DMS153 (cell line): ENCODE measurements around the gene S100A4.
"Not testable (repeated sequence)": the region's sequence is repeated elsewhere in the genome, so short reads cannot be mapped to it uniquely, and the experiment has no call there.

Experiments
- DNase-seq: peaks from one replicate; lab custom pipeline; 2025; lab: John Stamatoyannopoulos, UW

S100A4 gene

GRCh38 chr1:153533689-153534201 is 11.9 kb downstream of the S100A4 start:
- peak; percentile 40 for DNase-seq

GRCh38 chr1:153532769-153533599 is 12.6 kb downstream of the S100A4 start:
- peak; percentile 89 for DNase-seq

- no peak for DNase-seq
These were observed 13.4 kb downstream of the S100A4 start for GRCh38 chr1:153532181-153532580.

GRCh38 chr1:153531638-153532037 is 14.0 kb downstream of the S100A4 start:
- DNase-seq, result no peak

- no peak for DNase-seq
These were observed 17.9 kb downstream of the S100A4 start for GRCh38 chr1:153527683-153528040.

GRCh38 chr1:153527023-153527682 is 18.5 kb downstream of the S100A4 start:
- no peak for DNase-seq

GRCh38 chr1:153526132-153526543 is 19.5 kb downstream of the S100A4 start:
- peak; percentile 93 for DNase-seq

GRCh38 chr1:153525088-153525728 is 20.4 kb downstream of the S100A4 start:
- no peak for DNase-seq

GRCh38 chr1:153522353-153523048 is 23.1 kb downstream of the S100A4 start:
- DNase-seq, result not testable (repeated sequence)

GRCh38 chr1:153521808-153522207 is 23.8 kb downstream of the S100A4 start:
- DNase-seq, result not testable (repeated sequence)

GRCh38 chr1:153520818-153521476 is 24.7 kb downstream of the S100A4 start:
- no peak for DNase-seq

- DNase-seq, result not testable (repeated sequence)
These were observed 25.4 kb downstream of the S100A4 start for GRCh38 chr1:153520137-153520691.

GRCh38 chr1:153519242-153519641 is 26.4 kb downstream of the S100A4 start:
- DNase-seq, result no peak

- peak; percentile 91 for DNase-seq
These were observed 29.9 kb downstream of the S100A4 start for GRCh38 chr1:153515504-153516394.

- no peak for DNase-seq
These were observed 31.9 kb downstream of the S100A4 start for GRCh38 chr1:153513666-153514065.

GRCh38 chr1:153513023-153513422 is 32.6 kb downstream of the S100A4 start:
- DNase-seq, result peak; percentile 68

- peak; percentile 57 for DNase-seq
These were observed 34.6 kb downstream of the S100A4 start for GRCh38 chr1:153510984-153511410.

GRCh38 chr1:153509729-153510354 is 35.8 kb downstream of the S100A4 start:
- no peak for DNase-seq

GRCh38 chr1:153509036-153509435 is 36.6 kb downstream of the S100A4 start:
- DNase-seq, result no peak
